CD4-positive, alpha-beta T cell treated with Interleukin-10 for 1 hour (primary cell): ENCODE results near the gene SPEG.
A peak's percentile ranks its signal among the peaks of the same experiment; 100 is the strongest.

Experiments
- DNase-seq: peaks from one replicate; pipeline ENCODE4 v3.0.0-alpha.2; 2020

The SPEG gene

GRCh38 chr2:219483451-219484342, 49.1 kb downstream of the SPEG start:
- no peak for DNase-seq

- DNase-seq, result no peak
Measured at GRCh38 chr2:219484343-219485200, 49.9 kb downstream of the SPEG start.

GRCh38 chr2:219485201-219485580, 50.5 kb downstream of the SPEG start:
- DNase-seq, result no peak

GRCh38 chr2:219486380-219486959, 51.8 kb downstream of the SPEG start:
- no peak for DNase-seq

- no peak for DNase-seq
Measured at GRCh38 chr2:219488149-219488843, 53.7 kb downstream of the SPEG start.

- DNase-seq, result no peak
Measured at GRCh38 chr2:219488844-219489194, 54.2 kb downstream of the SPEG start.

GRCh38 chr2:219489315-219489714, 54.7 kb downstream of the SPEG start:
- no peak for DNase-seq

- DNase-seq, result no peak
Measured at GRCh38 chr2:219490186-219490585, 55.5 kb downstream of the SPEG start.

- no peak for DNase-seq
Measured at GRCh38 chr2:219490600-219491130, 56.0 kb downstream of the SPEG start.

- no peak for DNase-seq
Measured at GRCh38 chr2:219491278-219491963, 56.8 kb downstream of the SPEG start.

GRCh38 chr2:219492575-219492974, 57.9 kb downstream of the SPEG start:
- no peak for DNase-seq

- no peak for DNase-seq
Measured at GRCh38 chr2:219493086-219493485, 58.4 kb downstream of the SPEG start.

- no peak for DNase-seq
Measured at GRCh38 chr2:219494952-219495530, 60.4 kb downstream of the SPEG start.

GRCh38 chr2:219495531-219496122, 61.0 kb downstream of the SPEG start:
- peak; percentile 66 for DNase-seq

GRCh38 chr2:219496247-219496824, 61.7 kb downstream of the SPEG start:
- DNase-seq, result no peak

- DNase-seq, result no peak
Measured at GRCh38 chr2:219496825-219497494, 62.3 kb downstream of the SPEG start.

- DNase-seq, result peak; percentile 38
Measured at GRCh38 chr2:219497495-219498279, 63.0 kb downstream of the SPEG start.

- peak; percentile 96 for DNase-seq
Measured at GRCh38 chr2:219498280-219499057, 63.8 kb downstream of the SPEG start, which contains the start of gene GMPPA. Gene GMPPA, plus strand, starts transcription at chr2:219498891. Its CDS starts 1,085 bp downstream, at chr2:219499976.

- DNase-seq, result no peak
Measured at GRCh38 chr2:219499058-219499307, 64.3 kb downstream of the SPEG start.
